Thoracic aorta (tissue), 2 donors: ENCODE data around the gene CALHM3. TPM values are rescaled to one million over a fixed set of nuclear protein-coding genes. Genes with fewer than 3 reads are reported as not detected.
"Not testable (repeated sequence)": the region's sequence is repeated elsewhere in the genome, so short reads cannot be mapped to it uniquely, and the experiment has no call there.

Experiments used
- ATAC-seq: fragments of 150-250 bp; one replicate; pipeline ENCODE4 v1.8.0; 2017; ENCODE audit warnings: low read depth; ENCODE audit not compliant: insufficient number of reproducible peaks, low FRiP score
- DNase-seq: peaks from one replicate; pipeline ENCODE4 v3.0.0-alpha.2; 2020; ENCODE audit warnings: low spot score
- H3K27ac ChIP-seq, 2 donors: fragments of 200-600 bp; sonication (generic); 1 replicate in 1 of 2; 2 replicates in 1 of 2; pipeline ENCODE4 v1.5.1; 2016; ENCODE audit warnings: mild to moderate bottlenecking in 2 of 2, moderate library complexity in 2 of 2
- H3K27me3 ChIP-seq: fragments of 200-600 bp; sonication (generic); replicated peaks from 2 replicates; pipeline ENCODE4 v1.6.0; 2016; ENCODE audit warnings: mild to moderate bottlenecking; ENCODE audit not compliant: insufficient read depth
- H3K36me3 ChIP-seq: fragments of 200-600 bp; sonication (generic); one replicate; pipeline ENCODE4 v1.5.1; 2016
- H3K4me1 ChIP-seq, 2 donors: fragments of 200-600 bp; sonication (generic); 1 replicate in 1 of 2; 2 replicates in 1 of 2; pipeline versions ENCODE4 v1.5.1 to v1.6.0; 2016; ENCODE audit warnings: low read depth in 2 of 2, mild to moderate bottlenecking in 1 of 2; ENCODE audit not compliant: control insufficient read depth in 1 of 2
- H3K4me3 ChIP-seq: fragments of 200-600 bp; sonication (generic); 2 replicates; pipeline ENCODE4 v1.5.1; 2016; ENCODE audit warnings: mild to moderate bottlenecking
- H3K9me3 ChIP-seq: fragments of 200-600 bp; sonication (generic); 2 replicates; pipeline ENCODE4 v1.5.1; 2016
- total RNA-seq, 2 donors: library from RNA; depleted of rRNA; stranded (reverse); fragments of >200 nt; gene quantifications; one replicate each; pipeline versions ENCODE4 v1.1.0 to v1.2.3, GENCODE V29; 2016
- TF ChIP-seq, protein P1 (sequence below): fragments of 200-600 bp; sonication (generic); IDR thresholded peaks from one replicate; pipeline ENCODE4 v1.5.1; 2019; ENCODE audit warnings: antibody characterized with exemption

The CALHM3 gene
- total RNA-seq, 2 donors from 2014 or later: not detected

DNA sequence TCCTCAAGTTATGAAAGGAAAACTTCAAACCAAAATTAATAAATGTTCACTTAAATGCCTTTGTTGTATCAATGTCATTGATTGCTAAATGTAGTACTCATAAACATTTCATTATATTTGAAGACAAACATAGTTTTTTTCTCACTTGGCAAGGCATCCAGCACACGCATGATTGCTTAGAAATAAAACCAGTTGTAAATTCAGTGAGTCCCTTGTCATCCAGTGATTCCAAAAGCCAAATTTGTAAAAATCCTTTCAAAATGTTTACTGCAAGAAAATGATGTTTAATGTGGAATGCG lies 8.3 kb upstream of the CALHM3 start:
- H3K27ac ChIP-seq: no peak overlapping the region
- no peak for DNase-seq

GRCh38 chr10:103486635-103487409 lies 7.8 kb upstream of the CALHM3 start:
- DNase-seq, H3K27me3 ChIP-seq, H3K36me3 ChIP-seq, H3K9me3 ChIP-seq, H3K4me1 ChIP-seq, ATAC-seq, H3K4me3 ChIP-seq, H3K27ac ChIP-seq: not testable (repeated sequence)

More for the DNA sequence above, 8.3 kb upstream of the CALHM3 start:
- TF ChIP-seq, protein P1, sequence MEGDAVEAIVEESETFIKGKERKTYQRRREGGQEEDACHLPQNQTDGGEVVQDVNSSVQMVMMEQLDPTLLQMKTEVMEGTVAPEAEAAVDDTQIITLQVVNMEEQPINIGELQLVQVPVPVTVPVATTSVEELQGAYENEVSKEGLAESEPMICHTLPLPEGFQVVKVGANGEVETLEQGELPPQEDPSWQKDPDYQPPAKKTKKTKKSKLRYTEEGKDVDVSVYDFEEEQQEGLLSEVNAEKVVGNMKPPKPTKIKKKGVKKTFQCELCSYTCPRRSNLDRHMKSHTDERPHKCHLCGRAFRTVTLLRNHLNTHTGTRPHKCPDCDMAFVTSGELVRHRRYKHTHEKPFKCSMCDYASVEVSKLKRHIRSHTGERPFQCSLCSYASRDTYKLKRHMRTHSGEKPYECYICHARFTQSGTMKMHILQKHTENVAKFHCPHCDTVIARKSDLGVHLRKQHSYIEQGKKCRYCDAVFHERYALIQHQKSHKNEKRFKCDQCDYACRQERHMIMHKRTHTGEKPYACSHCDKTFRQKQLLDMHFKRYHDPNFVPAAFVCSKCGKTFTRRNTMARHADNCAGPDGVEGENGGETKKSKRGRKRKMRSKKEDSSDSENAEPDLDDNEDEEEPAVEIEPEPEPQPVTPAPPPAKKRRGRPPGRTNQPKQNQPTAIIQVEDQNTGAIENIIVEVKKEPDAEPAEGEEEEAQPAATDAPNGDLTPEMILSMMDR: no peak
- no peaks in the 10 kb centered on the region for H3K4me1 ChIP-seq
- H3K9me3 ChIP-seq: no peaks in the 10 kb centered on the region
- H3K36me3 ChIP-seq: no peaks in the 10 kb centered on the region
- no peaks in the 10 kb centered on the region for H3K27me3 ChIP-seq
- H3K4me3 ChIP-seq: no peak overlapping the region
- no peak for ATAC-seq

DNA sequence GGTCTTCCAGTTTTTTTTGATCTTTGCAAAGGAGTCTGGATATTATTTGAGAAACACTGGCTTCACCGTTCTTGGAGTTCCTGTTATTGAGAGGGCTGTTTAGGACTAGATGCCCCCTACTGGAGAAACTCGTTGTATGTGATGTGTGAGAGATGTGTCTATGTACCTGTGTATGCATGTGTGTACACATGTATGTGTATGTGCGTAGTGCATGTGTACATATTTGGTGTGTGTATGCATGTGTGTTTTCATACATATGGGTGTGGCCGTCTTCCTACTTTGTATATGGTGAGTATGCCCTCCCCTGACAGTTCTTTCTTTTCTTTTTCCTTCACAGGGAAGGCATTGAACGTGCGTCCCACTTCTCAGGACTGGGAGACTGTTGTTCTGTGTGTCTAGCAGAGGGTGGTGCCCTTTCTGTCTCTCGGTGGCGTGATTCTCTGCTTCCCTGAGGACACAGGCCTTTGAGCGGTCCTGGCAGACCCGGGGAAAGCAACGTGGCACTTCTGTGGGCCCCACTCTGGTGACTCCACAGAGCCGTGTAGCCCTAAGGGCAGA lies 3.0 kb upstream of the CALHM3 start:
- no peak for ATAC-seq
- Histone ChIP-seq H3K27me3 (no peaks in the 10 kb centered on the region), H3K9me3 (no peaks in the 10 kb centered on the region), H3K4me3 (no peak overlapping the region), H3K4me1 (no peaks in the 10 kb centered on the region), H3K36me3 (no peaks in the 10 kb centered on the region), H3K27ac (no peak overlapping the region)
- DNase-seq: no peak
- TF ChIP-seq, protein P1: peak; percentile 72

DNA sequence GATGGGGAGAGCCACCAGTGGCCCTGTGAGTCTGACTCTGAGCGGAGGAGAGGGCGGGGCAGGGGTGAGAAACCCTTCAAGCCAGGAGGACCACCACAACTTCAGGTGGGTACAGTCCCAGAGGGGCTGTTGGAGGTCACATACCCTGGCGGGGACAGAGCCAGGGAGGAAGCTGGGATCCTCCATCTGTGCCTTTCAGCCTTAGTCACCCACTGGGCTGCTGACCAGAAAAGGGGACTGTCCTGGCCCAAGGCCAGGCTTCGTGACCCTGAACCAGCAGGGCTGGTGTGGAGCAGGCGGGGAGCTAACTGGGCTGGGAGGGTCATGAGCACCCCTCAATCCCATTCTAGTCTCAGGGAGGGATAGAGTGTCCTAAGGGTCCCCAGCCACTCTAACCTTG lies 1.5 kb upstream of the CALHM3 start:
- no peaks in the 10 kb centered on the region for H3K27me3 ChIP-seq
- no peak for ATAC-seq
- H3K9me3 ChIP-seq: no peaks in the 10 kb centered on the region
- no peak overlapping the region for H3K4me3 ChIP-seq
- no peak for DNase-seq
- no peaks in the 10 kb centered on the region for H3K36me3 ChIP-seq
- TF ChIP-seq, protein P1: no peak
- H3K4me1 ChIP-seq: no peaks in the 10 kb centered on the region
- H3K27ac ChIP-seq: no peak overlapping the region

- ATAC-seq: no peak
- TF ChIP-seq, protein P1: no peak
These were observed 369 bp downstream of the CALHM3 start for GRCh38 chr10:103478671-103479070.

More at GRCh38 chr10:103478671-103479070, 369 bp downstream of the CALHM3 start:
- no peak for DNase-seq
- Histone ChIP-seq H3K4me1 (no peaks in the 10 kb centered on the region), H3K9me3 (no peaks in the 10 kb centered on the region), H3K36me3 (no peaks in the 10 kb centered on the region), H3K27me3 (no peaks in the 10 kb centered on the region), H3K27ac (no peak overlapping the region), H3K4me3 (no peak overlapping the region)
